T-helper 2 cell (primary cell): ENCODE results near the gene KRT84.
"Not testable (repeated sequence)": the region's sequence is repeated elsewhere in the genome, so short reads cannot be mapped to it uniquely, and the experiment has no call there.

ENCODE experiments used
- DNase-seq, 5 experiments: peaks; one replicate each; pipeline versions ENCODE4 v3.0.0 to v3.0.0-alpha.2; 2012 to 2022

The KRT84 gene

GRCh38 chr12:52360106-52360662 is 25.3 kb downstream of the KRT84 start:
- no peak for DNase-seq

- DNase-seq = no peak
Observed at GRCh38 chr12:52359621-52360061, 25.8 kb downstream of the KRT84 start.

- peak in 2 of 5 experiments; percentile 23 to 41 for DNase-seq
Observed at GRCh38 chr12:52358575-52359350, 26.7 kb downstream of the KRT84 start.

- no peak for DNase-seq
Observed at GRCh38 chr12:52356762-52357580, 28.5 kb downstream of the KRT84 start.

- DNase-seq = no peak
Observed at GRCh38 chr12:52356031-52356761, 29.3 kb downstream of the KRT84 start.

DNA sequence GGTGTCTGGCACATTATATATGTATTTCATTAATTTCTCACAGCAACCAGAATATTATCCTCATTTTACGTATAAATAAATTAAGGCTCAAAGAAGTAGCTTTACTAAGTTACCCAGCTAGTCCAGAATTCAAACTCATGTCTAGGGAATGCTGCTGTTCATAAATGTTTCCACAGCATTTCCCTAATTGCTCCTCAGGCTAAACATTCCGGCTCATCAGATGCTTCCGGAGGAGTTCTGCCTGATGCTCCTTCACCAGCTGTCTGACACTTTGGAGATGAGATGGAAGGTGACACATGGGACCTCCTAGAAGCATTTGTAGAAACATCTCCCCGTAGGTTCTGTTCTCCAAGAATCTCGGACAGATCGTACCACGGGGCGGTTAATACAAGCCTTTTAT is 30.3 kb downstream of the KRT84 start:
- no peak for DNase-seq

GRCh38 chr12:52354200-52354599 is 31.3 kb downstream of the KRT84 start:
- no peak for DNase-seq

DNA sequence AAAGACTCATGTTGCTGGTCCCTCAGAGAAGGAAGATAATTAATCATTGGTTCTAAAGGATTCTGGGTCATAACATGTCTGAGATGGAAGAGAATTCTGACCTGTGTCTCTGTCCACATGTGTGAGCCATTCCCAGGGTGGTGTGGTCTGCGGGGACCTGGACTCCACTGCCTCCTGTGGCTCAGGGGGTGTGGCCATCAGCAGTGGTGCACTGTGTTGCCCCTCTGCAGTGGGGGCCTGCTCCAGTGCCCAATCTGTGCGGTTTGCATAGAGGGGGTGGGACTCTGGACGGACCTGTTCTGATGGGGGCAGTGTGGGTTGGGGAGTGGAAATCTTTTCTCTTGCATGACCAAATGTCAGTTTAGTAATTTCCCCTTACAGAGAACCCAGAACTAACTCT is 31.7 kb downstream of the KRT84 start:
- DNase-seq = no peak

DNA sequence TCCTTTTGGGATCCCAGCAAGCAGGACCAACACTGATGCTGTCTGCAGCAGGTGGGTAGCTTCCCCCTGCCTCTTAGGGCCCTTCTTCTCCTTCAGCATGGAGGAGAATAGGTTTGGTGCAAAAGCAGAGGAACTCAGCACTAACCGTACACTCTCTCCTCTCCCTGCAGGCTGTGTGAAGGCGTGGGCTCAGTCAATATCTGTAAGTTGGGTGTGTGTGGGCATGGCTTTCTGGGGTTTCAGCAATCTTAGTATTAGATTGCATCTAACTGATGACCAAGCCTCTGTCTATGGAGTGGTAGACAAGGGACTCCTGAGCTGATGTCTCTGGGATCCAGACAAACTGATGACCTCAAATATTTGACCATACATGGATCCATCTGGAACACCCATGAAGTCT is 32.5 kb downstream of the KRT84 start:
- no peak for DNase-seq

DNA sequence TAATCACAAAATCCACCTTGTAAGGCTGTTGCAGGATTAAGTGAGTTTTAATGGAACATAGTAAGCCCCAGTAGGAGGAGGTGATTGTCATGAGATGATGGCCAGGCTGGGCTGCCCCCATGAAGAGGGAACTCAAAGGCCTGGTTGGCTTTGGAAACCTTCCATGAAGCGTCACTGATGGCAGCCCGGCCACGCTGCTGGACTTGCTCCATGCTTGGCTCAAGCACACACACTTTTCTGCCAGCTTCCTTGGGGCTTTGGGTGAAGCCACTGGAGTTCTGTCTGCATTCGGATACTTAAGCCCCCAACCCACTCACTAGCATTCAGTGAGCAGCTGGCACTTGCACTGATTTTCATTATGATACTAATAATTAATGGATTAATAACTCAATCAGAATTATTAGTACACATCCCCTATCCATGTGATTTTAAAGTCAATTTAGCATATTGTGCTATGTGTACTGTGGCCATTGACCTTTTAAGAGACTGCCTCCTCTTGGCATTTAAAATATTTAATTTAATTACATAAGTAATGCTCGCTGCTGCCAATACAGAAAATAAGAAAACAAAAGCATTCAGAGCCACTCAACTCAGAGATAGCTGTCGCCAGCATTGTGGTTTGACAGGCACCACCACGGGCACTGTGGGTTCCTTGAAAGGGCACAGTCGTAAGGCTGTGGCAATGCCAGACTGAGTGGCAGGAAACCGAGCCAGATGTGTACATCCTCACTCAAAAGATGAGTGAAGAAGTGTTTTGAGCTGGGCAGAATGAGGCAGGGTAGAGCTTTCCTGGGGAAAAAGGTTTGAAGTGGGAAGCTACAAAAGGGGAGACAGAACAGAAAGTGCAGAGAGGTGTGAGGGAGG is 34.0 kb downstream of the KRT84 start:
- peak in 3 of 5 experiments; percentile 29 to 83 (median 65) for DNase-seq

GRCh38 chr12:52350786-52351185 is 34.7 kb downstream of the KRT84 start:
- no peak for DNase-seq

DNA sequence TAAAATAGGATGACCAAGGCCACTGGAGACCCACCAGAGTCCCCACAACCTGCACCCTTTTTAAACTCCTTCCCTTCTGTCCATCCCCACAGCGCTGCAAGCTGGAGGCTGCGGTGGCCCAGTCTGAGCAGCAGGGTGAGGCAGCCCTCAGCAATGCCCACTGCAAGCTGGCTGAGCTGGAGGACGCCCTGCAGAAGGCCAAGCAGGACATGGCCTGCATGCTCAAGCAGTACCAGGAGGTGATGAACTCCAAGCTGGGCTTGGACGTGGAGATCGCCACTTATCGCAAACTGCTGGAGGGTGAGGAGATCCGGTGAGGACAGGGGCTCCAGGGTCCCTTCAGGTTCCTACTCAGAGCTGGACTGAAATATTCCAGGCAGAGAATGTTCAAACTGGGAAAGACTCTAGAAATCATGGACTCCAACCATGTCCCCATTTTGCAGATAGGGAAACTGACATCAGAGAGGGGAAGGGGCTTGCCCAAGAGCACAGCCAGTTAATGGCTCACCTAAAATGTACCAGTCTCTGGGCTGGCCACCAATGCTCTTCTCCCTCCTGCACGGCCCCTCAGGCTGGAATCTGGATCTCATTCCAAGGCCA is 35.3 kb downstream of the KRT84 start:
- DNase-seq = no peak

- DNase-seq = no peak
Observed at GRCh38 chr12:52349196-52349595, 36.3 kb downstream of the KRT84 start.

GRCh38 chr12:52347551-52348510 is 37.6 kb downstream of the KRT84 start:
- DNase-seq = no peak

- DNase-seq = no peak
Observed at GRCh38 chr12:52347016-52347415, 38.4 kb downstream of the KRT84 start.

- DNase-seq = no peak
Observed at GRCh38 chr12:52346593-52346992, 38.9 kb downstream of the KRT84 start.

DNA sequence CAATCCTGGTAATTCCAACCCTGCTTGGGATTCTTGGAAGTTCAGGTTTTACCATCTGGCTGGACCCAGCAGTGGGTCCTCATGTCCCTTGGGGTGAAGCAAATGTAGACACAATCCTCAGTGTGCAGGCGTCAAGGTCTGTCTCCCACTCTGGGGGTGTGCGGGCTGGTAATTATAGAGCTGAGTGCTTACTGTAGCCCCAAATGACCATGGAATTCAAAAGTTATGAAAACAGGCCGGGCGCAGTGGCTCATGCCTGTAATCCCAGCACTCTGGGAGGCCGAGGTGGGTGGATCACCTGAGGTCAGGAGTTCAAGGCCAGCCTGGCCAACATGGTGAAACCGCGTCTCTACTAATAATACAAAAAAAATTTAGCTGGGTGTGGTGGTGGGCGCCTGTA is 40.4 kb downstream of the KRT84 start:
- not testable (repeated sequence) for DNase-seq

DNA sequence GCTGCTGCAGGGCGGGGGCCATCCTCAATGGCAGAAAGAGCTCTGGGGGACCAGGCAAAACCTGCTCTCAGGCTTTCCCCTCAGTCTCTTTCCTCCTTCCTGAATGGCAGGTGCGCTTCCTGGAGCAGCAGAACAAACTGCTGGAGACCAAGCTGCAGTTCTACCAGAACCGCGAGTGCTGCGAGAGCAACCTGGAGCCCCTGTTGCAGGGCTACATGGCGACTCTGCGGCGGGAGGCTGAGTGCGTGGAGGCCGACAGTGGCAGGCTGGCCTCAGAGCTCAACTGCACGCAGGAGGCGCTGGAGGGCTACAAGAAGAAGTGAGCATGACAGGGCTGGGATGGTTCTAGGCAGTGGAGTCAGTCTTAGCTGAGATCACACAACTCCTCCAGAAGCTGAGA is 41.3 kb downstream of the KRT84 start:
- no peak for DNase-seq

GRCh38 chr12:52343550-52343949 is 41.9 kb downstream of the KRT84 start:
- no peak for DNase-seq

- DNase-seq = no peak
Observed at GRCh38 chr12:52342781-52343490, 42.5 kb downstream of the KRT84 start.
